Measurements from ENCODE around the gene GIPR. TPM values are rescaled to one million over a fixed set of nuclear protein-coding genes. Genes with fewer than 3 reads are reported as not detected.

Gene GIPR
- total RNA-seq, 2 donors from 2014 or later: 0.14 TPM; not detected in 1

GRCh38 chr19:45629704-45630103, 38.3 kb upstream of the GIPR start:
- H3K27me3 ChIP-seq (replicated peaks; ENCODE audit: insufficient read depth): no peaks in the 10 kb centered on the region
- peaks cover 0 to 5% of the 10 kb centered on the region in 2 donors for H3K4me1 ChIP-seq (ENCODE audit: control insufficient read depth in 1 of 2, low read depth in 2 of 2)
- TF ChIP-seq, protein P1, sequence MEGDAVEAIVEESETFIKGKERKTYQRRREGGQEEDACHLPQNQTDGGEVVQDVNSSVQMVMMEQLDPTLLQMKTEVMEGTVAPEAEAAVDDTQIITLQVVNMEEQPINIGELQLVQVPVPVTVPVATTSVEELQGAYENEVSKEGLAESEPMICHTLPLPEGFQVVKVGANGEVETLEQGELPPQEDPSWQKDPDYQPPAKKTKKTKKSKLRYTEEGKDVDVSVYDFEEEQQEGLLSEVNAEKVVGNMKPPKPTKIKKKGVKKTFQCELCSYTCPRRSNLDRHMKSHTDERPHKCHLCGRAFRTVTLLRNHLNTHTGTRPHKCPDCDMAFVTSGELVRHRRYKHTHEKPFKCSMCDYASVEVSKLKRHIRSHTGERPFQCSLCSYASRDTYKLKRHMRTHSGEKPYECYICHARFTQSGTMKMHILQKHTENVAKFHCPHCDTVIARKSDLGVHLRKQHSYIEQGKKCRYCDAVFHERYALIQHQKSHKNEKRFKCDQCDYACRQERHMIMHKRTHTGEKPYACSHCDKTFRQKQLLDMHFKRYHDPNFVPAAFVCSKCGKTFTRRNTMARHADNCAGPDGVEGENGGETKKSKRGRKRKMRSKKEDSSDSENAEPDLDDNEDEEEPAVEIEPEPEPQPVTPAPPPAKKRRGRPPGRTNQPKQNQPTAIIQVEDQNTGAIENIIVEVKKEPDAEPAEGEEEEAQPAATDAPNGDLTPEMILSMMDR (IDR thresholded peaks at IDR 0.05): no peak
- no peaks in the 10 kb centered on the region for H3K9me3 ChIP-seq
- no peak overlapping the region for H3K27ac ChIP-seq
- DNase-seq (ENCODE audit: low spot score) (no peak), ATAC-seq (ENCODE audit: insufficient number of reproducible peaks, low FRiP score, low read depth) (no peak)
- no peak overlapping the region for H3K4me3 ChIP-seq
- peaks cover 24% of the 10 kb centered on the region for H3K36me3 ChIP-seq

DNA sequence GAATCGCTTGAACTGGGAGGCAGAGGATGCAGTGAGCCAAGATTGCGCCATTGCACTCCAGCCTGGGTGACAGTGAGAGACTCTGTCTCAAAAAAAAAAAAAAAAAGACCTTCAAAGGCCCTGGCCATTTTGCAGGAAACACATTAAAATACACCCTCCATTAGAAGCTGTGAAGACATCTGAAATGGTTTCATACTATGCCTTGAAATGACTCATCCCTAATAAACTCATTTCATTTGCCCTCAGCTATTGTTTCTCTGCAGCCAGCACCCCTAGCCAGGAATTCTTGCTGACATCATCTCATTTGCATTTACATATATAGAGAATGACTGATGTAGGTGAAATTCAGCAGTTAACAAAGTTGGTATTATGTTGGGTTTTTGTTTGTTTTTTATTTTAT, 37.6 kb upstream of the GIPR start:
- Histone ChIP-seq H3K27ac (no peak overlapping the region), H3K4me1 (ENCODE audit: control insufficient read depth in 1 of 2, low read depth in 2 of 2) (peaks cover 0 to 12% of the 10 kb centered on the region in 2 donors), H3K9me3 (no peaks in the 10 kb centered on the region), H3K36me3 (peaks cover 22% of the 10 kb centered on the region), H3K4me3 (no peak overlapping the region), H3K27me3 (replicated peaks; ENCODE audit: insufficient read depth) (no peaks in the 10 kb centered on the region)
- ATAC-seq (ENCODE audit: insufficient number of reproducible peaks, low FRiP score, low read depth) (no peak), DNase-seq (ENCODE audit: low spot score) (no peak)
- TF ChIP-seq, protein P1 (IDR thresholded peaks at IDR 0.05): no peak

DNA sequence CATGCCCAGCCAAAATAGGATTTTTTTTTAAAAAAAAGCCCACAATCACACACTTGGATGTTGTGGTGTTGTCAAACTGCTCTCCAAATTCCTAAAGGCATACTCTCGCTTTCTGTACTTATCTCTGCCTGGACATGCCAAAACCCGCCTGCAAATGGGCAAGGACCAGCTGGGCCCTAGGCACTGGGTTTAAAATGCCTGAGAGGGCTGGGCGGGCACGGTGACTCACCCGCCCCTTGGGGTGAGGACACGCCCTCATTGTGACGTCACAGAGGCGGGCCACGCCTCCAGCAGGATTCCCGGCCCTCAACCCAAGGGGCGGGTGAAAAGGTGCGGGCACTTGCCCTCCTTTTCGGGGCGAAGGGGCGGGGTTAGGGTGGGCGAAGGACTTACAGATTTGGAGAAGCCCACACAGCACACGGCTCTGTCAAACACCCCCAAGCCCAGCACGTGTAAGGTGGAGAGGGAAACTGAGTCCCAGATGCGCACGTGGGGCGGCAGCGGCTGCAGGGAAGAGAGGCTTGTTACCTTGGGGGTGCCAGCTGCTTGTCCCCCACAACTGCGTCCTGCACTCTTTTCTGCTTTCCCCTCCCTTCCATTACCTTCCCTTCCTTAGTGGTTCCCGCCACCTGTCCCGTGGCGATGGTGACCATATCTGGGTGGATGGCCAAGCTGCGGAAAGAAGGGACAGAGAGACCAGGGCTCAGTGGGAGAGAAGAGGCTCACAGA, 35.4 kb upstream of the GIPR start:
- peaks cover 13% of the 10 kb centered on the region for H3K36me3 ChIP-seq

GRCh38 chr19:45636275-45636674, 31.7 kb upstream of the GIPR start:
- TF ChIP-seq, protein P1 (IDR thresholded peaks at IDR 0.05): no peak
- no peaks in the 10 kb centered on the region for H3K27me3 ChIP-seq (replicated peaks; ENCODE audit: insufficient read depth)
- ATAC-seq (ENCODE audit: insufficient number of reproducible peaks, low FRiP score, low read depth): no peak
- no peak for DNase-seq (ENCODE audit: low spot score)
- no peak overlapping the region for H3K4me3 ChIP-seq
- H3K9me3 ChIP-seq: no peaks in the 10 kb centered on the region
- H3K27ac ChIP-seq: peak overlapping the region; percentile 11 to 43
- H3K36me3 ChIP-seq: no peaks in the 10 kb centered on the region
- H3K4me1 ChIP-seq (ENCODE audit: control insufficient read depth in 1 of 2, low read depth in 2 of 2): peaks cover 6 to 54% of the 10 kb centered on the region in 2 donors

More for the DNA sequence above, 35.4 kb upstream of the GIPR start:
- TF ChIP-seq, protein P1 (IDR thresholded peaks at IDR 0.05): no peak
- Histone ChIP-seq H3K4me1 (ENCODE audit: control insufficient read depth in 1 of 2, low read depth in 2 of 2) (peaks cover 0 to 31% of the 10 kb centered on the region in 2 donors), H3K27me3 (replicated peaks; ENCODE audit: insufficient read depth) (no peaks in the 10 kb centered on the region), H3K9me3 (no peaks in the 10 kb centered on the region), H3K4me3 (no peak overlapping the region), H3K27ac (peak overlapping the region; percentile 68 to 70)
- ATAC-seq (ENCODE audit: insufficient number of reproducible peaks, low FRiP score, low read depth): peak; percentile 88
- DNase-seq (ENCODE audit: low spot score): peak; percentile 61

- H3K4me1 ChIP-seq (ENCODE audit: control insufficient read depth in 1 of 2, low read depth in 2 of 2): peaks cover 6 to 60% of the 10 kb centered on the region in 2 donors
- no peaks in the 10 kb centered on the region for H3K36me3 ChIP-seq
- H3K4me3 ChIP-seq: no peak overlapping the region
- peak overlapping the region in 1 of 2 donors; percentile 43 for H3K27ac ChIP-seq
- TF ChIP-seq, protein P1 (IDR thresholded peaks at IDR 0.05): no peak
- ATAC-seq (ENCODE audit: insufficient number of reproducible peaks, low FRiP score, low read depth) (no peak), DNase-seq (ENCODE audit: low spot score) (no peak)
- no peaks in the 10 kb centered on the region for H3K9me3 ChIP-seq
- no peaks in the 10 kb centered on the region for H3K27me3 ChIP-seq (replicated peaks; ENCODE audit: insufficient read depth)
Observed at GRCh38 chr19:45636902-45637301, 31.1 kb upstream of the GIPR start.
